PFSK-1 (cell line): ENCODE data around the gene SIAH1.

Experiments
- FOXP2 ChIP-seq: optimal IDR thresholded peaks from 2 replicates; pipeline ENCODE3; 2011; ENCODE audit warnings: borderline replicate concordance, control low read depth, inconsistent platforms; ENCODE audit not compliant: insufficient read depth; ENCODE audit errors: extremely low read length, extremely low read depth
- POLR2AphosphoS5 ChIP-seq: IDR thresholded peaks from 2 replicates; pipeline ENCODE4 v1.6.1; 2012; ENCODE audit warnings: low read depth, mild to moderate bottlenecking, control low read depth, low read length, moderate library complexity
- SIN3A ChIP-seq: IDR thresholded peaks from 2 replicates; pipeline ENCODE4 v1.6.1; 2012; ENCODE audit warnings: mild to moderate bottlenecking, low read length, moderate library complexity, borderline replicate concordance; ENCODE audit not compliant: insufficient read depth
- TAF1 ChIP-seq: IDR thresholded peaks from 2 replicates; pipeline ENCODE4 v1.6.1; 2012; ENCODE audit warnings: low read length, control low read depth, borderline replicate concordance; ENCODE audit not compliant: insufficient read depth
- TF ChIP-seq, protein P1 (sequence below), 2 experiments: IDR thresholded peaks; 2 replicates each; pipeline versions ENCODE4 v1.6.1 to v1.8.0; 2011 to 2012; ENCODE audit warnings: low read depth in 2 of 2, low read length in 2 of 2, control low read depth in 1 of 2, inconsistent platforms in 1 of 2, mild to moderate bottlenecking in 1 of 2, moderate library complexity in 1 of 2; ENCODE audit not compliant: insufficient read depth in 1 of 2

Gene SIAH1

DNA sequence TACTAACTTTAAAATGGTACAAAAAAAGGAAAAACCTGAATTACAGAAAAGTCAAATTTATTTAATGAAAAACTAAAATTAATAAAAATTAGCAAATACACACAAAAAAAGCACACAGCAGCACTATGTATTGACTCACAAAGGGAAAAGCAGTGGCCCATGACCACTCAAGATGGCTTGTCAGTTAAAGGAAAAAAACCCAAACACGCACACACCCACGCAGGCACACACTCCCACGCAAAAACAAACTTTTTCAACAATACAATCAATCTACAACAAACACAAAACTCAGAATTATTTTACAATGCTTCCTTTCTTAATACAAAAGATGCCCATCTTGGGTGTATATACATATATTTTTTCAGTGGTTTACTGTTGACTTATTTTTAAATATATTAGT is 24.2 kb downstream of the SIAH1 start:
- TF ChIP-seq, protein P1, sequence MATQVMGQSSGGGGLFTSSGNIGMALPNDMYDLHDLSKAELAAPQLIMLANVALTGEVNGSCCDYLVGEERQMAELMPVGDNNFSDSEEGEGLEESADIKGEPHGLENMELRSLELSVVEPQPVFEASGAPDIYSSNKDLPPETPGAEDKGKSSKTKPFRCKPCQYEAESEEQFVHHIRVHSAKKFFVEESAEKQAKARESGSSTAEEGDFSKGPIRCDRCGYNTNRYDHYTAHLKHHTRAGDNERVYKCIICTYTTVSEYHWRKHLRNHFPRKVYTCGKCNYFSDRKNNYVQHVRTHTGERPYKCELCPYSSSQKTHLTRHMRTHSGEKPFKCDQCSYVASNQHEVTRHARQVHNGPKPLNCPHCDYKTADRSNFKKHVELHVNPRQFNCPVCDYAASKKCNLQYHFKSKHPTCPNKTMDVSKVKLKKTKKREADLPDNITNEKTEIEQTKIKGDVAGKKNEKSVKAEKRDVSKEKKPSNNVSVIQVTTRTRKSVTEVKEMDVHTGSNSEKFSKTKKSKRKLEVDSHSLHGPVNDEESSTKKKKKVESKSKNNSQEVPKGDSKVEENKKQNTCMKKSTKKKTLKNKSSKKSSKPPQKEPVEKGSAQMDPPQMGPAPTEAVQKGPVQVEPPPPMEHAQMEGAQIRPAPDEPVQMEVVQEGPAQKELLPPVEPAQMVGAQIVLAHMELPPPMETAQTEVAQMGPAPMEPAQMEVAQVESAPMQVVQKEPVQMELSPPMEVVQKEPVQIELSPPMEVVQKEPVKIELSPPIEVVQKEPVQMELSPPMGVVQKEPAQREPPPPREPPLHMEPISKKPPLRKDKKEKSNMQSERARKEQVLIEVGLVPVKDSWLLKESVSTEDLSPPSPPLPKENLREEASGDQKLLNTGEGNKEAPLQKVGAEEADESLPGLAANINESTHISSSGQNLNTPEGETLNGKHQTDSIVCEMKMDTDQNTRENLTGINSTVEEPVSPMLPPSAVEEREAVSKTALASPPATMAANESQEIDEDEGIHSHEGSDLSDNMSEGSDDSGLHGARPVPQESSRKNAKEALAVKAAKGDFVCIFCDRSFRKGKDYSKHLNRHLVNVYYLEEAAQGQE (IDR thresholded peaks at IDR 0.05; ENCODE audit: insufficient read depth in 1 of 2, low read depth in 2 of 2, low read length in 2 of 2) = no peak
- TF ChIP-seq POLR2AphosphoS5 (no peak), SIN3A (no peak), TAF1 (no peak), FOXP2 (no peak)

DNA sequence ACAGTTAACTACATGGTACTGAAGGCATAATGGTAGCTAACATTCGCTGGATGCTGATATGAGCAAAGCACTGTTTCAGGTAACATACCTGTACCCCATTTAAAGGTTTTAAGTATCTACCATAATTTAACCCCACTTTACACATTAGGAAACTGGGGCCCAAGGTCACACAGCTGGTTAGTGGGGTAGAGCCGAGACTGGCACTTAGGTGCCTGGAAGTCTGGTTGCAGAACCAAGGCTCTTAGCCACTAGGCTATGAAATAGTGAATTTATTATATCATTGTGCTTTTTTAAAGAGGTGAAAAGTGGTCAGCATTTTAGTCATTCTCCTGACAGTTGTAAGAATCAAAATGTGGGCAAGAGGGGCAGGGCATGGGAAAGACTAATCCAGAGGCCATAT is 25.2 kb downstream of the SIAH1 start:
- TF ChIP-seq POLR2AphosphoS5 (no peak), TAF1 (no peak), FOXP2 (no peak), SIN3A (no peak)
- TF ChIP-seq, protein P1 (IDR thresholded peaks at IDR 0.05; ENCODE audit: insufficient read depth in 1 of 2, low read depth in 2 of 2, low read length in 2 of 2) = no peak

DNA sequence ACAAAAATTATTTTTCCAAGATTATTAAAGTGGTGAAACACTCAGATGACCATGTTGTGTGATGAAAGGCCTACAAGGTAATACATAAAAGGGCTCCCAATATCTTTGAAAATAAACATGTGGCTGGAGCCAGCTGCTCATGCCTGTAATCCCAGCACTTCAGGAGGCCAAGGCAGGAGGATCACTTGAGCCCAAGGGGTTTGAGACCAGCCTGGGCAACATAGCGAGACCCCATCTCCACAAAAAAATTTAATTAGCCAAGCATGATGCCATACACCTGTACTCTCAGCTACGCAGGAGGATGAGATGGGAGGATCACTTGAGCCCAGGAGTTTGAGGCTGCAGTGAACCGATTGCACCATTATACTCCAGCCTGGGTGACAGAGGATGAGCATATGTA is 26.8 kb downstream of the SIAH1 start:
- TF ChIP-seq POLR2AphosphoS5 = no peak
- no peak for TF ChIP-seq FOXP2
- TF ChIP-seq SIN3A = no peak
- TF ChIP-seq, protein P1 (IDR thresholded peaks at IDR 0.05; ENCODE audit: insufficient read depth in 1 of 2, low read depth in 2 of 2, low read length in 2 of 2) = no peak
- TF ChIP-seq TAF1 = no peak

DNA sequence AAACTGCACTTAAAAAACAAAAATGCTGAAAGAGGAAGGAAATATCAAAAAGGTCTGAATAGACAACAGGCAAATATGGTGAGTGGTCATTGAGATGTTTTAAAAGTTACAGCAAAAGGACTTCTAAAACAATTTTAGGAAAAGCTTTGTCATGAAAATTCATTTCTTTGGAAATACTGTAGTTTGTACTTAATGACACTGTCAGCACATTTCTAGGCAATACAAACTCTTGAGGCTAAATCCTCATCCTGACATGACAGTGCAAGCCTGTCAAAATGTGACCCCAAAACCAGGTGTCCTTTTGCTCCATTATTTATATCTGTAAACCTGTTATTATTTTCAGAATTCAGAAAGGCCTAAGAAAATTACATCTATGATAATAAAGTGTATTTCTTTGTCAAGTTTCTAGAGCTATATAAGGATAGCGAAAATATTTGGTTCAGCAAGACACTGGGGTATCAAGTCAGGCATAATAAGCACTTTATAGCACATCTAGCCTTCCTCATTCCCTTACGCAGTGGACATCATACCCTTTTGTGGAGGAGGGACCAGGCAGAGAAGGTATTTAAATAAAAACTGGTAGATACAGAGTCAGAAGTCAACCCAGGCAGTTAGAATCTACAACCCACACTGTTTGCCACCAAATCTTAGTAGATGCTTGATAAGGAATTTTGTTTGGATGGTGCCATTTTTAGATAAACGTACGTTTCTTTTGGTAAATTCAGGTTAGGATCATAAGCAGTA is 28.4 kb downstream of the SIAH1 start:
- TF ChIP-seq, protein P1 (IDR thresholded peaks at IDR 0.05; ENCODE audit: insufficient read depth in 1 of 2, low read depth in 2 of 2, low read length in 2 of 2) = no peak
- TF ChIP-seq SIN3A (no peak), TAF1 (no peak), POLR2AphosphoS5 (no peak)
